CD4-positive, alpha-beta T cell (primary cell): Measurements from ENCODE around the gene TTC23L. TPM values are rescaled to one million over a fixed set of nuclear protein-coding genes. Genes with fewer than 3 reads are reported as not detected.

Experiments
- ATAC-seq: fragments of 200-7000 bp; cut with Tn5 transposase; one replicate; pipeline ENCODE4 v1.10.0; 2022; ENCODE audit warnings: mild to moderate bottlenecking; ENCODE audit not compliant: poor library complexity
- CTCF ChIA-PET: fragments of 350-600 bp; sonication (Branson Sonifier 250); formaldehyde crosslinking; loops from one replicate; lab custom pipeline; 2021; ENCODE audit warnings: antibody characterized with exemption, inconsistent platforms; lab: Charles Lee
- POLR2A ChIA-PET: fragments of 350-600 bp; sonication (Branson Sonifier 250); formaldehyde crosslinking; loops from one replicate; lab custom pipeline; 2021; ENCODE audit warnings: antibody characterized with exemption, inconsistent platforms; lab: Charles Lee
- DNase-seq, 14 experiments: peaks; one replicate each; pipeline ENCODE4 v3.0.0-alpha.2; 2013 to 2020; ENCODE audit warnings: mixed read lengths in 2 of 14
- H3K27ac ChIP-seq, 2 donors: one replicate each; pipeline versions ENCODE4 v1.5.1 to v1.7.0; 2013; ENCODE audit warnings: low read length in 2 of 2, low read depth in 1 of 2, mild to moderate bottlenecking in 1 of 2
- H3K27me3 ChIP-seq, 2 experiments: 1 replicate in 1 of 2; 2 replicates in 1 of 2; pipeline versions ENCODE4 v1.6.1 to v1.7.0; 2013; ENCODE audit warnings: low read length in 2 of 2, control low read depth in 1 of 2, mild to moderate bottlenecking in 1 of 2, moderate library complexity in 1 of 2; ENCODE audit not compliant: insufficient read depth in 2 of 2, control insufficient read depth in 1 of 2
- H3K36me3 ChIP-seq: one replicate; pipeline ENCODE4 v1.6.1; 2013; ENCODE audit warnings: low read length, control low read depth; ENCODE audit not compliant: insufficient read depth
- H3K4me1 ChIP-seq: one replicate; pipeline ENCODE4 v1.6.1; 2013; ENCODE audit warnings: low read length, control low read depth; ENCODE audit not compliant: insufficient read depth
- H3K4me3 ChIP-seq: one replicate; pipeline ENCODE4 v1.5.1; 2013; ENCODE audit warnings: mild to moderate bottlenecking, low read length, moderate library complexity
- H3K9me3 ChIP-seq, 2 experiments: 1 replicate in 1 of 2; 2 replicates in 1 of 2; pipeline versions ENCODE4 v1.6.1 to v1.7.0; 2013; ENCODE audit warnings: low read length in 2 of 2, mild to moderate bottlenecking in 2 of 2, control low read depth in 1 of 2, moderate library complexity in 1 of 2; ENCODE audit not compliant: control insufficient read depth in 1 of 2, insufficient read depth in 1 of 2
- H3K27ac Mint-ChIP-seq: one replicate; pipeline ENCODE4 v1.8.0; 2020; ENCODE audit warnings: mixed read lengths
- H3K27me3 Mint-ChIP-seq: one replicate; pipeline ENCODE4 v1.8.0; 2021; ENCODE audit warnings: mixed read lengths
- H3K36me3 Mint-ChIP-seq: one replicate; pipeline ENCODE4 v1.8.0; 2021; ENCODE audit warnings: low read depth, mixed read lengths
- H3K4me1 Mint-ChIP-seq: one replicate; pipeline ENCODE4 v1.8.0; 2021; ENCODE audit warnings: low read depth, mixed read lengths
- H3K4me3 Mint-ChIP-seq: one replicate; pipeline ENCODE4 v1.8.0; 2020; ENCODE audit warnings: mild to moderate bottlenecking, mixed read lengths
- H3K9me3 Mint-ChIP-seq: one replicate; pipeline ENCODE4 v1.8.0; 2020; ENCODE audit warnings: mixed read lengths
- CTCF ChIP-seq: fragments of 200-600 bp; IDR thresholded peaks from one replicate; pipeline ENCODE4 v1.8.0; 2022; ENCODE audit warnings: antibody characterized with exemption, mild to moderate bottlenecking
- intact Hi-C, 2 experiments: fragments of 100-400 bp; cut with DNase I in 1 of 2; cut with micrococcal nuclease in 1 of 2; formaldehyde crosslinking; loops; one replicate each; pipeline versions ENCODE4 v1.15.1 to v1.9.0; 2023 to 2025; cut with DNase I, micrococcal nuclease
- total RNA-seq, 174 experiments: library from RNA in 2 of 174; stranded (reverse) in 2 of 174; gene quantifications; one replicate each; pipeline ENCODE4 v1.2.3 and lab custom pipeline; 2021 to 2026

TTC23L gene
- total RNA-seq, 2 experiments from 2014 or later, result 0.20 TPM; not detected in 1

GRCh38 chr5:34932947-34933346 is 94.0 kb downstream of the TTC23L start:
- CTCF ChIA-PET, result no interaction called here

GRCh38 chr5:34941936-34942335 is 103.0 kb downstream of the TTC23L start:
- POLR2A ChIA-PET, result no interaction called here
- no peak for TF ChIP-seq CTCF

More at GRCh38 chr5:34932947-34933346, 94.0 kb downstream of the TTC23L start:
- Histone ChIP-seq H3K36me3 (peaks cover 37% of the 10 kb centered on the region), H3K27me3 (no peaks in the 10 kb centered on the region), H3K27ac (no peak overlapping the region), H3K9me3 (no peaks in the 10 kb centered on the region), H3K4me1 (peaks cover 21% of the 10 kb centered on the region), H3K4me3 (no peak overlapping the region)
- intact Hi-C loops, result loop anchor here in 1 of 2 experiments (5.0 to 10.0 kb wide), 2 partner anchors 682 to 1219 kb away; partner anchors contain the start of genes LMBRD2, SKP2 and SPEF2
- Mint-ChIP-seq H3K4me3 (no peak overlapping the region), H3K9me3 (no peaks in the 10 kb centered on the region), H3K4me1 (peaks cover 37% of the 10 kb centered on the region), H3K27ac (no peak overlapping the region), H3K36me3 (peaks cover 55% of the 10 kb centered on the region), H3K27me3 (no peaks in the 10 kb centered on the region)
- TF ChIP-seq CTCF, result no peak
- POLR2A ChIA-PET, result no interaction called here
- DNase-seq (no peak), ATAC-seq (no peak)

GRCh38 chr5:34944044-34944443 is 105.1 kb downstream of the TTC23L start:
- CTCF ChIA-PET, result no interaction called here
- ATAC-seq (no peak), DNase-seq (no peak)
- H3K4me1 ChIP-seq, result no peaks in the 10 kb centered on the region
- Mint-ChIP-seq H3K36me3 (peaks cover 89% of the 10 kb centered on the region), H3K27ac (no peak overlapping the region), H3K9me3 (no peaks in the 10 kb centered on the region), H3K4me1 (no peaks in the 10 kb centered on the region), H3K27me3 (no peaks in the 10 kb centered on the region), H3K4me3 (no peak overlapping the region)
- H3K27ac ChIP-seq, result no peak overlapping the region
- H3K4me3 ChIP-seq, result no peak overlapping the region
- no peak for TF ChIP-seq CTCF
- no peaks in the 10 kb centered on the region for H3K27me3 ChIP-seq
- H3K9me3 ChIP-seq, result no peaks in the 10 kb centered on the region
- POLR2A ChIA-PET, result no interaction called here
- peaks cover 69% of the 10 kb centered on the region for H3K36me3 ChIP-seq
- intact Hi-C loops, result no loop called here

More at GRCh38 chr5:34941936-34942335, 103.0 kb downstream of the TTC23L start:
- Histone ChIP-seq H3K9me3 (no peaks in the 10 kb centered on the region), H3K27me3 (no peaks in the 10 kb centered on the region), H3K27ac (no peak overlapping the region), H3K4me3 (no peak overlapping the region), H3K36me3 (peaks cover 88% of the 10 kb centered on the region), H3K4me1 (no peaks in the 10 kb centered on the region)
- ATAC-seq (no peak), DNase-seq (no peak)
- Mint-ChIP-seq H3K4me1 (no peaks in the 10 kb centered on the region), H3K4me3 (no peak overlapping the region), H3K27ac (no peak overlapping the region), H3K27me3 (no peaks in the 10 kb centered on the region), H3K36me3 (peaks cover 89% of the 10 kb centered on the region), H3K9me3 (no peaks in the 10 kb centered on the region)
- CTCF ChIA-PET, result no interaction called here
- intact Hi-C loops, result no loop called here
